Measurements from ENCODE around the gene GLCE.

DNA sequence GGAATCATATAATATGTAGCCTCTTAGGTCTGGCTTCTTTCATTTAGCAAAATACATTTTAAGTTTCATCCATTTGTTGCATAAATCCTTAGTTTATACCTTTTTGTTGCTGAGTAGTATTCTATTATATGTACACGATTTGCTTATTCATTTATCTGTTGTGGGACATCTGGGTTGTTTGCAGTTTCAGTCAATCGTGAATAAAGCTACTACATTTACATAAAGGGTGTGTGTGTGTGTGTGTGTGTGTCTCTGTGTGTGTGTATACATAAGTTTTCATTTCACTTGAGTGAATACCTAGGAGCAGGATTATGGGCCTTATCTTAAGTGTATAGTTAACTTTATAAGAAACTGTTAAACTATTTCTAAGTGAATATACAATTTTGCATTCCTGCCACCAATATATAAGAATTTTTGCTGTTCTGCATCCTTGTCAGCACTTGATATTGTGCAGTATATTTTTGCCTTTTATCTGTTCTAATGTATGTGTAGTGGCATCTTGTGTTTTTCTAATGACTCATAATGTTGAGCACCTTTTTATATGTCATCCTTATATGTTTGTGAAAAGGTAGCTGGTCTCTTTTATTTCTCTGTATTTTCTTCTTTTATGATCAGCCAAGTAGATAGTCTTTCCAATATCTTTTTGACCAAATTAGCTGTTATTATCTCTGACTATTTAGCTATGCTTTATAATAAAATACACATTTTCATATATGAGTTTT is 55.0 kb downstream of the GLCE start:
- TF ChIP-seq, protein P1, sequence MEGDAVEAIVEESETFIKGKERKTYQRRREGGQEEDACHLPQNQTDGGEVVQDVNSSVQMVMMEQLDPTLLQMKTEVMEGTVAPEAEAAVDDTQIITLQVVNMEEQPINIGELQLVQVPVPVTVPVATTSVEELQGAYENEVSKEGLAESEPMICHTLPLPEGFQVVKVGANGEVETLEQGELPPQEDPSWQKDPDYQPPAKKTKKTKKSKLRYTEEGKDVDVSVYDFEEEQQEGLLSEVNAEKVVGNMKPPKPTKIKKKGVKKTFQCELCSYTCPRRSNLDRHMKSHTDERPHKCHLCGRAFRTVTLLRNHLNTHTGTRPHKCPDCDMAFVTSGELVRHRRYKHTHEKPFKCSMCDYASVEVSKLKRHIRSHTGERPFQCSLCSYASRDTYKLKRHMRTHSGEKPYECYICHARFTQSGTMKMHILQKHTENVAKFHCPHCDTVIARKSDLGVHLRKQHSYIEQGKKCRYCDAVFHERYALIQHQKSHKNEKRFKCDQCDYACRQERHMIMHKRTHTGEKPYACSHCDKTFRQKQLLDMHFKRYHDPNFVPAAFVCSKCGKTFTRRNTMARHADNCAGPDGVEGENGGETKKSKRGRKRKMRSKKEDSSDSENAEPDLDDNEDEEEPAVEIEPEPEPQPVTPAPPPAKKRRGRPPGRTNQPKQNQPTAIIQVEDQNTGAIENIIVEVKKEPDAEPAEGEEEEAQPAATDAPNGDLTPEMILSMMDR (IDR thresholded peaks at IDR 0.05; ENCODE audit: insufficient read depth, low read length, poor library complexity, severe bottlenecking): no peak
- no peak for TF ChIP-seq EZH2phosphoT487 (conservative IDR thresholded peaks at IDR 0.05; ENCODE audit: low read length)

Data from SU-DHL-6 (cell line).